Keratinocyte (primary cell): ENCODE measurements around the gene RASSF7.

ENCODE experiments used
- EZH2 ChIP-seq: IDR thresholded peaks from one replicate; pipeline ENCODE4 v1.6.1; 2012; ENCODE audit warnings: inconsistent platforms, mild to moderate bottlenecking, low read length, moderate library complexity
- TF ChIP-seq, protein P1 (sequence below), 3 experiments: IDR thresholded peaks in 1 of 3; conservative IDR thresholded peaks in 1 of 3; optimal IDR thresholded peaks in 1 of 3; 2 replicates in 2 of 3; 3 replicates in 1 of 3; pipeline versions ENCODE3 to v1.5.1; 2011; ENCODE audit warnings: low read length in 3 of 3, mild to moderate bottlenecking in 3 of 3, moderate library complexity in 2 of 3, control low read depth in 1 of 3, inconsistent platforms in 1 of 3; ENCODE audit not compliant: insufficient read depth in 2 of 3; ENCODE audit errors: extremely low read depth in 1 of 3

DNA sequence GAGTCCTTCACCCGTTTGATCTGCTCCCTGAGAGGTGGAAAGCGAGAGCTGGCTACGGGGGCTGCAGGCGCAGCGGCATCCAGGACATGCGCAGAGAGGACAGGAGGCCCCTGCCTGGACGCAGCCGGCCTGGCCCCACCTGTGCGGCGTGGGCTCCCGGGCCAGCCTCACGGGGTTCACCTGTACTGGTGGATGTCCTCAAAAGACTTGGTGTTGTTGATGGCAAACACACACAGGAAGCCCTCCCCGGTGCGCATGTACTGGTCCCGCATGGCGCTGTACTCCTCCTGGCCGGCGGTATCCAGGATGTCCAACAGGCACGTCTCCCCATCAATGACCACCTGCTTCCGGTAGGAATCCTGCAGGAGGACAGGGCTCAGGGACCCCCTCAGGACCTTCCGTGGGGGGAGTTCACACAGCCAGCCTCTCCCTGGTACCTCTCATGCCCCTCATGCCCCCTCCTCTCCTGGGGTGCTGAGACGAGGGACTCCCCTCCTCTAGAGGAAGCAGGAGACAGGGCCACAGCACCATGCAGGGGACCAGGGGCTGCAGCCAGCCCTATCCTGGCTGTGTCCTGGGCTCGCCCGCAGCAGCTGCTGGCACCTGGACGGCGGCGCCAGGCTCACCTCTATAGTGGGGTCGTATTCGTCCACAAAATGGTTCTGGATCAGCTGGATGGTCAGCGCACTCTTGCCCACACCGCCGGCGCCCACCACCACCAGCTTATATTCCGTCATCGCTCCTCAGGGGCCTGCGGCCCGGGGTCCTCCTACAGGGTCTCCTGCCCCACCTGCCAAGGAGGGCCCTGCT is 27.0 kb upstream of the RASSF7 start:
- TF ChIP-seq, protein P1, sequence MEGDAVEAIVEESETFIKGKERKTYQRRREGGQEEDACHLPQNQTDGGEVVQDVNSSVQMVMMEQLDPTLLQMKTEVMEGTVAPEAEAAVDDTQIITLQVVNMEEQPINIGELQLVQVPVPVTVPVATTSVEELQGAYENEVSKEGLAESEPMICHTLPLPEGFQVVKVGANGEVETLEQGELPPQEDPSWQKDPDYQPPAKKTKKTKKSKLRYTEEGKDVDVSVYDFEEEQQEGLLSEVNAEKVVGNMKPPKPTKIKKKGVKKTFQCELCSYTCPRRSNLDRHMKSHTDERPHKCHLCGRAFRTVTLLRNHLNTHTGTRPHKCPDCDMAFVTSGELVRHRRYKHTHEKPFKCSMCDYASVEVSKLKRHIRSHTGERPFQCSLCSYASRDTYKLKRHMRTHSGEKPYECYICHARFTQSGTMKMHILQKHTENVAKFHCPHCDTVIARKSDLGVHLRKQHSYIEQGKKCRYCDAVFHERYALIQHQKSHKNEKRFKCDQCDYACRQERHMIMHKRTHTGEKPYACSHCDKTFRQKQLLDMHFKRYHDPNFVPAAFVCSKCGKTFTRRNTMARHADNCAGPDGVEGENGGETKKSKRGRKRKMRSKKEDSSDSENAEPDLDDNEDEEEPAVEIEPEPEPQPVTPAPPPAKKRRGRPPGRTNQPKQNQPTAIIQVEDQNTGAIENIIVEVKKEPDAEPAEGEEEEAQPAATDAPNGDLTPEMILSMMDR (optimal IDR thresholded peaks at IDR 0.05 in 1 of 3, IDR thresholded peaks at IDR 0.05 in 1 of 3, conservative IDR thresholded peaks at IDR 0.05 in 1 of 3; ENCODE audit: extremely low read depth in 1 of 3, insufficient read depth in 2 of 3, low read length in 3 of 3) = no peak
- TF ChIP-seq EZH2 = no peak
